ENCODE measurements around the gene SIK2.

DNA sequence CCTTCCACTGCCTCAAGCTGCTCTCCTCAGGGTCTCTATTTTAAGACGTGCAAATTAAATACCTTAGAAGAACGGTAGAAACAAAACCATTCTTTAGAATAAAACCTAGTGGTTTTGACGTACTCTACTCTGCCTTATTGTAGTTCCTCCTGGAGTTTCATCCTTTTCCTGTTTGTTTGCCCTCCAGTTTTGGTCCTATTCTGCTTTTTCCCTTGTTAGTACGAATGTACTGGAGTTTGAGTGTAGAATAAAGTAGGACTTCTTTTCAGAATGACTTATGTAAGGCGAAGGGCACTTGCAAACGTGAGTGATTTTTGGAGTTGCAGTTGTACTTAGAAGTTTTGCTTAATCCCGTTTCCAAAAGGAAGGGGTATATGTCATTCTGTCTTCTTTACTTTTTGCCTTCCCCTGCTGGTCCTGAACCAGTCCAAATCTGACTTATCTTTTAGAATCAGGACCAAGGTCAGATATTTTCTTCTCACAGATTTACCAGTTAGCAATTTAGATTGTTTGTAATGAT lies 1.4 kb downstream of the SIK2 start:
- TF ChIP-seq, protein P1, sequence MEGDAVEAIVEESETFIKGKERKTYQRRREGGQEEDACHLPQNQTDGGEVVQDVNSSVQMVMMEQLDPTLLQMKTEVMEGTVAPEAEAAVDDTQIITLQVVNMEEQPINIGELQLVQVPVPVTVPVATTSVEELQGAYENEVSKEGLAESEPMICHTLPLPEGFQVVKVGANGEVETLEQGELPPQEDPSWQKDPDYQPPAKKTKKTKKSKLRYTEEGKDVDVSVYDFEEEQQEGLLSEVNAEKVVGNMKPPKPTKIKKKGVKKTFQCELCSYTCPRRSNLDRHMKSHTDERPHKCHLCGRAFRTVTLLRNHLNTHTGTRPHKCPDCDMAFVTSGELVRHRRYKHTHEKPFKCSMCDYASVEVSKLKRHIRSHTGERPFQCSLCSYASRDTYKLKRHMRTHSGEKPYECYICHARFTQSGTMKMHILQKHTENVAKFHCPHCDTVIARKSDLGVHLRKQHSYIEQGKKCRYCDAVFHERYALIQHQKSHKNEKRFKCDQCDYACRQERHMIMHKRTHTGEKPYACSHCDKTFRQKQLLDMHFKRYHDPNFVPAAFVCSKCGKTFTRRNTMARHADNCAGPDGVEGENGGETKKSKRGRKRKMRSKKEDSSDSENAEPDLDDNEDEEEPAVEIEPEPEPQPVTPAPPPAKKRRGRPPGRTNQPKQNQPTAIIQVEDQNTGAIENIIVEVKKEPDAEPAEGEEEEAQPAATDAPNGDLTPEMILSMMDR (IDR thresholded peaks at IDR 0.05 in 2 of 3, conservative IDR thresholded peaks at IDR 0.05 in 1 of 3; ENCODE audit: borderline replicate concordance in 1 of 3, insufficient read depth in 1 of 3, low read depth in 2 of 3, low read length in 2 of 3), result no peak
- TF ChIP-seq POLR2A (IDR thresholded peaks at IDR 0.05; ENCODE audit: borderline replicate concordance, extremely low read depth, insufficient read depth, insufficient read length) (no peak), JUND (IDR thresholded peaks at IDR 0.05) (no peak), SP1 (IDR thresholded peaks at IDR 0.05; ENCODE audit: low read depth) (no peak), YY1 (IDR thresholded peaks at IDR 0.05; ENCODE audit: extremely low read depth, insufficient replicate concordance, low read depth, low read length) (no peak), EGR1 (IDR thresholded peaks at IDR 0.05; ENCODE audit: low read depth) (no peak), EZH2 (IDR thresholded peaks at IDR 0.05) (no peak), POLR2AphosphoS5 (IDR thresholded peaks at IDR 0.05; ENCODE audit: low read depth, low read length) (no peak)
- TF ChIP-seq, protein P2, sequence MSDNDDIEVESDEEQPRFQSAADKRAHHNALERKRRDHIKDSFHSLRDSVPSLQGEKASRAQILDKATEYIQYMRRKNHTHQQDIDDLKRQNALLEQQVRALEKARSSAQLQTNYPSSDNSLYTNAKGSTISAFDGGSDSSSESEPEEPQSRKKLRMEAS (IDR thresholded peaks at IDR 0.05), result no peak
- TF ChIP-seq, protein P3, sequence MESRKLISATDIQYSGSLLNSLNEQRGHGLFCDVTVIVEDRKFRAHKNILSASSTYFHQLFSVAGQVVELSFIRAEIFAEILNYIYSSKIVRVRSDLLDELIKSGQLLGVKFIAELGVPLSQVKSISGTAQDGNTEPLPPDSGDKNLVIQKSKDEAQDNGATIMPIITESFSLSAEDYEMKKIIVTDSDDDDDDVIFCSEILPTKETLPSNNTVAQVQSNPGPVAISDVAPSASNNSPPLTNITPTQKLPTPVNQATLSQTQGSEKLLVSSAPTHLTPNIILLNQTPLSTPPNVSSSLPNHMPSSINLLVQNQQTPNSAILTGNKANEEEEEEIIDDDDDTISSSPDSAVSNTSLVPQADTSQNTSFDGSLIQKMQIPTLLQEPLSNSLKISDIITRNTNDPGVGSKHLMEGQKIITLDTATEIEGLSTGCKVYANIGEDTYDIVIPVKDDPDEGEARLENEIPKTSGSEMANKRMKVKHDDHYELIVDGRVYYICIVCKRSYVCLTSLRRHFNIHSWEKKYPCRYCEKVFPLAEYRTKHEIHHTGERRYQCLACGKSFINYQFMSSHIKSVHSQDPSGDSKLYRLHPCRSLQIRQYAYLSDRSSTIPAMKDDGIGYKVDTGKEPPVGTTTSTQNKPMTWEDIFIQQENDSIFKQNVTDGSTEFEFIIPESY (IDR thresholded peaks at IDR 0.05; ENCODE audit: extremely low read depth, insufficient replicate concordance, low read length), result no peak
- TF ChIP-seq, protein P4, sequence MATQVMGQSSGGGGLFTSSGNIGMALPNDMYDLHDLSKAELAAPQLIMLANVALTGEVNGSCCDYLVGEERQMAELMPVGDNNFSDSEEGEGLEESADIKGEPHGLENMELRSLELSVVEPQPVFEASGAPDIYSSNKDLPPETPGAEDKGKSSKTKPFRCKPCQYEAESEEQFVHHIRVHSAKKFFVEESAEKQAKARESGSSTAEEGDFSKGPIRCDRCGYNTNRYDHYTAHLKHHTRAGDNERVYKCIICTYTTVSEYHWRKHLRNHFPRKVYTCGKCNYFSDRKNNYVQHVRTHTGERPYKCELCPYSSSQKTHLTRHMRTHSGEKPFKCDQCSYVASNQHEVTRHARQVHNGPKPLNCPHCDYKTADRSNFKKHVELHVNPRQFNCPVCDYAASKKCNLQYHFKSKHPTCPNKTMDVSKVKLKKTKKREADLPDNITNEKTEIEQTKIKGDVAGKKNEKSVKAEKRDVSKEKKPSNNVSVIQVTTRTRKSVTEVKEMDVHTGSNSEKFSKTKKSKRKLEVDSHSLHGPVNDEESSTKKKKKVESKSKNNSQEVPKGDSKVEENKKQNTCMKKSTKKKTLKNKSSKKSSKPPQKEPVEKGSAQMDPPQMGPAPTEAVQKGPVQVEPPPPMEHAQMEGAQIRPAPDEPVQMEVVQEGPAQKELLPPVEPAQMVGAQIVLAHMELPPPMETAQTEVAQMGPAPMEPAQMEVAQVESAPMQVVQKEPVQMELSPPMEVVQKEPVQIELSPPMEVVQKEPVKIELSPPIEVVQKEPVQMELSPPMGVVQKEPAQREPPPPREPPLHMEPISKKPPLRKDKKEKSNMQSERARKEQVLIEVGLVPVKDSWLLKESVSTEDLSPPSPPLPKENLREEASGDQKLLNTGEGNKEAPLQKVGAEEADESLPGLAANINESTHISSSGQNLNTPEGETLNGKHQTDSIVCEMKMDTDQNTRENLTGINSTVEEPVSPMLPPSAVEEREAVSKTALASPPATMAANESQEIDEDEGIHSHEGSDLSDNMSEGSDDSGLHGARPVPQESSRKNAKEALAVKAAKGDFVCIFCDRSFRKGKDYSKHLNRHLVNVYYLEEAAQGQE (IDR thresholded peaks at IDR 0.05; ENCODE audit: low read depth), result no peak
- TF ChIP-seq, protein P5, sequence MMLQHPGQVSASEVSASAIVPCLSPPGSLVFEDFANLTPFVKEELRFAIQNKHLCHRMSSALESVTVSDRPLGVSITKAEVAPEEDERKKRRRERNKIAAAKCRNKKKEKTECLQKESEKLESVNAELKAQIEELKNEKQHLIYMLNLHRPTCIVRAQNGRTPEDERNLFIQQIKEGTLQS (IDR thresholded peaks at IDR 0.05), result no peak

All from HCT116 (cell line).